Stomach smooth muscle (tissue), 2 donors: ENCODE measurements around the gene SPATA21.

ENCODE experiments used
- H3K27ac ChIP-seq: one replicate; pipeline ENCODE4 v1.7.0; 2013; ENCODE audit warnings: mild to moderate bottlenecking, low read length, inconsistent platforms
- H3K27me3 ChIP-seq, 2 donors: one replicate each; pipeline ENCODE4 v1.7.0; 2013; ENCODE audit warnings: low read length in 2 of 2; ENCODE audit not compliant: insufficient read depth in 2 of 2, control insufficient read depth in 1 of 2
- H3K36me3 ChIP-seq, 2 donors: one replicate each; pipeline ENCODE4 v1.7.0; 2013; ENCODE audit warnings: low read length in 2 of 2; ENCODE audit not compliant: control insufficient read depth in 2 of 2, insufficient read depth in 2 of 2
- H3K4me1 ChIP-seq: one replicate; pipeline ENCODE4 v1.7.0; 2013; ENCODE audit warnings: low read length; ENCODE audit not compliant: control insufficient read depth, insufficient read depth
- H3K4me3 ChIP-seq, 2 donors: one replicate each; pipeline ENCODE4 v1.7.0; 2013; ENCODE audit warnings: low read length in 2 of 2
- H3K9ac ChIP-seq, 2 donors: one replicate each; pipeline ENCODE4 v1.7.0; 2013; ENCODE audit warnings: low read length in 2 of 2, mild to moderate bottlenecking in 1 of 2
- H3K9me3 ChIP-seq, 2 donors: one replicate each; pipeline ENCODE4 v1.7.0; 2013; ENCODE audit warnings: low read length in 2 of 2; ENCODE audit not compliant: control insufficient read depth in 2 of 2
- donor health status: healthy.
- donor health status: Pancreatic carcinoma.

SPATA21 gene

GRCh38 chr1:16397120-16397519, 40.1 kb downstream of the SPATA21 start:
- Histone ChIP-seq H3K9me3 (no peaks in the 10 kb centered on the region), H3K9ac (no peak overlapping the region), H3K27ac (no peak overlapping the region), H3K27me3 (no peaks in the 10 kb centered on the region), H3K4me1 (peaks cover 23% of the 10 kb centered on the region), H3K4me3 (no peak overlapping the region), H3K36me3 (peaks cover 31 to 34% of the 10 kb centered on the region in 2 donors)

- Histone ChIP-seq H3K4me3 (no peak overlapping the region), H3K9ac (no peak overlapping the region), H3K36me3 (peaks cover 31 to 34% of the 10 kb centered on the region in 2 donors), H3K27ac (no peak overlapping the region), H3K27me3 (no peaks in the 10 kb centered on the region), H3K9me3 (no peaks in the 10 kb centered on the region), H3K4me1 (peaks cover 28% of the 10 kb centered on the region)
These were observed 40.6 kb downstream of the SPATA21 start for GRCh38 chr1:16396591-16396990.

DNA sequence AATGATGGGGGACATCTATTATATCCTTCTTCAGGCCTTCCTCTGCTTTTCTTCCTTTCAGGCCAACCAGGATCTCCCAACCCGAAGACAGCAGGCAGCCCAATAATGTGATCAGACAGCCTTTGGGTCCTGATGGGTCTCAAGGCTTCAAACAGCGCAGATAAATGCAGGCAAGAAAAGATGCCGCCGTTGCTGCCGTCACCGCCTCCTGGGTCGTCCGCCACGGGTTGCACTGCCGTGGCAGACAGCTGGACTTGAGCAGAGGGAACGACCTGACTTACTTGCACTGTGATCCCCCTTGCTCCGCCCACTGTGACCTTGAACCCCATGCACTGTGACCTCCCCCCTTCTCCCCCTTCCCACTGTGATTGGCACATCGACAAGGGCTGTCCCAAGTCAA, 42.2 kb downstream of the SPATA21 start:
- Histone ChIP-seq H3K9ac (no peak overlapping the region), H3K4me3 (no peak overlapping the region), H3K4me1 (peaks cover 39% of the 10 kb centered on the region), H3K36me3 (peaks cover 31 to 34% of the 10 kb centered on the region in 2 donors), H3K9me3 (no peaks in the 10 kb centered on the region), H3K27me3 (no peaks in the 10 kb centered on the region), H3K27ac (no peak overlapping the region)

GRCh38 chr1:16393570-16394521, 43.4 kb downstream of the SPATA21 start:
- Histone ChIP-seq H3K9ac (peak overlapping the region in 1 of 2 donors; percentile 13), H3K27ac (no peak overlapping the region), H3K36me3 (peaks cover 29 to 31% of the 10 kb centered on the region in 2 donors), H3K9me3 (no peaks in the 10 kb centered on the region), H3K4me3 (no peak overlapping the region), H3K27me3 (no peaks in the 10 kb centered on the region), H3K4me1 (peaks cover 42% of the 10 kb centered on the region)

GRCh38 chr1:16392740-16393569, 44.3 kb downstream of the SPATA21 start:
- Histone ChIP-seq H3K27me3 (no peaks in the 10 kb centered on the region), H3K27ac (peak overlapping the region; percentile 11), H3K9me3 (no peaks in the 10 kb centered on the region), H3K36me3 (peaks cover 27 to 31% of the 10 kb centered on the region in 2 donors), H3K4me3 (no peak overlapping the region), H3K4me1 (peaks cover 42% of the 10 kb centered on the region), H3K9ac (peak overlapping the region in 1 of 2 donors; percentile 13)

GRCh38 chr1:16391411-16391810, 45.8 kb downstream of the SPATA21 start:
- H3K27ac ChIP-seq, result no peak overlapping the region
- H3K4me1 ChIP-seq, result peaks cover 51% of the 10 kb centered on the region
- no peaks in the 10 kb centered on the region for H3K9me3 ChIP-seq
- H3K27me3 ChIP-seq, result no peaks in the 10 kb centered on the region
- no peak overlapping the region for H3K4me3 ChIP-seq
- peak overlapping the region in 1 of 2 donors; percentile 29 for H3K9ac ChIP-seq
- peaks cover 20 to 23% of the 10 kb centered on the region in 2 donors for H3K36me3 ChIP-seq

DNA sequence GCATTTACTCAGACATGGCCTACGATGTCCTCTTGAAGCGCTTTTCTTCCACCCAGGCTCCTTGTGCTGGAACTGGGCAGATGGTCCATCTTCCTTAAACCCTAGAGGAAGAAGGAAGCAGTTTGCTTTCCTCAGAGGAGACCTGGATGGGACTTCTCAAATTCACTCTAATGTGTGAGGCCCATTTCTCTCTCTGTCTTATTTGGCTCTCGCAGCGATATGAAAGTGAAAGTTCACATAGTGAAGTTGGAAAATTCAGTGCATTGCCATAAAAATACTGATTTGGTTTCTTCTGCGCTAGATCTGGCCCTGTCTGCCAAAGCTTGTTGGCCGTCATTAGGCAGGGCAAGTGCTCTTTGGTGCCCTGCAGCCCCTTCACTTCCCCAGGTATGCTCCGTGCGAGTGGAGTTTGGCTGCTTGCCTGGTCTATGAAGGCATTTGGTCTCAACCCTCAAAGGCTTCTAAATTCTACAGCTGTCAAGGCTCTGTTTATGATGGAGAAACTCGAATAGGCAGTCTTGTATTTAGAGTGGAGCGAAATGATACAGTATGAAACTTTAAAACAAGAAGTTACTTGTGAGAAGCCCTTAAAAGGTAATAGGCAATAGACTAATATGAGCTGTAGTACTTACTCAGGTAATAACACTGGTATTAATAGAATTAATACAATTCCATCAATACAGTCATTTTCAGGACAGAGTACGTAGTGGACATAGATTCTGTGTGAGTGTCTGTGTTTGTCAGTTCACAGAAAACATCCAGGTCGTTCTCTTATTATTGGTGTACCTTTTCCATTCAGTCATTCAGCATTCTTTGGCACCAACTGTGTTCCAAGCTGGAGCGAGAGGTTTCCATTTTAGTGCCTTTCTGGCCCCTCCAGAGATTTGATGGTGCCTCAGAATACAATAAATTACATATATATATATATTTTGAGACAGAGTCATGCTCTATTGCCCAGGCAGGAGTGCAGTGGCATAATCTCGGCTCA, 49.7 kb downstream of the SPATA21 start:
- Histone ChIP-seq H3K4me1 (peaks cover 53% of the 10 kb centered on the region), H3K27ac (peak overlapping the region; percentile 18), H3K27me3 (no peaks in the 10 kb centered on the region), H3K9me3 (no peaks in the 10 kb centered on the region), H3K9ac (peak overlapping the region; percentile 43 to 55), H3K4me3 (peak overlapping the region; percentile 49 to 74), H3K36me3 (no peaks in the 10 kb centered on the region)

GRCh38 chr1:16386454-16387113, 50.6 kb downstream of the SPATA21 start:
- H3K4me3 ChIP-seq, result peak overlapping the region in 1 of 2 donors; percentile 74
- peak overlapping the region; percentile 43 to 55 for H3K9ac ChIP-seq
- H3K27me3 ChIP-seq, result no peaks in the 10 kb centered on the region
- no peaks in the 10 kb centered on the region for H3K36me3 ChIP-seq
- H3K4me1 ChIP-seq, result peaks cover 43% of the 10 kb centered on the region
- H3K9me3 ChIP-seq, result no peaks in the 10 kb centered on the region
- H3K27ac ChIP-seq, result peak overlapping the region; percentile 18

DNA sequence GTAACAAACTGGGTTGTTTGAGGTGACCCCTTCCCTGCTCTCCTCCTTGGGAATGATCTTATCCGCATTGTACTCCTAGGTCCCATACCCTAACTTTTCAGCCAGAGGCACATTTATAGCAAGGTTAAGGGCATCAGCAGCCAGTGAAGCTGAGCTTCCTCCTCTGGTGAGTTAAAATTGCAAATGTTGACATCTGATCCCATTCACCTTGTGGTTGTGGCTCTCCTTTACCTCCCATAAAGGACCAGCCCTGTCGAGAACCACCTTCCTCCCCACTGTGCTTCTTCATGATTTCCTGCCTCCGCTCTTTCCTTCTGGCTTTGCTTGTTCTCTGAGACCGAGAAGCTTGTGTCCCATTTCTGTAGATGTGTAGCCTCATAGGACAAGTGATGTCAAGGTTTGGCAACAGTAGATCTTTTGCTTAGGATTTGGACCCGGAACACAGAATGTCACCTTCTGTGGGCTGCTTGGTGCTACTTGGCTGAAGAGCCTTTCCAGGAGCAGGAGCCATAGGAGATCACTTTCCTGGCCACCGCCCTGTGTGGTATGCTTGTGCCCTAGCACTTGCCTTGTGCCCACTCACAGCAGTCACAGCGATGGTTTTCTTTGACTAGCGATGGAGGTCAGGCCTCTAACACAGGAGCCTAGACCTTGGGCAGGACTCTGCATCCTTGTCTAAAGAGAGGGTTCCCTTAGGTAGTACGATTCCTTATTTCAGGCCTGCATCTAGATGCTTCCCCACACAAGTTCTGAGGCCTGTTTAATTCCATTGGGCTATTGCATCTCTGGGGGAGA, 51.4 kb downstream of the SPATA21 start:
- Histone ChIP-seq H3K27me3 (no peaks in the 10 kb centered on the region), H3K9me3 (no peaks in the 10 kb centered on the region), H3K9ac (no peak overlapping the region), H3K27ac (peak overlapping the region; percentile 18), H3K4me1 (peaks cover 39% of the 10 kb centered on the region), H3K4me3 (peak overlapping the region; percentile 34 to 74), H3K36me3 (no peaks in the 10 kb centered on the region)
